ENCODE measurements around the gene FCRL6. TPM values are rescaled to one million over a fixed set of nuclear protein-coding genes. Genes with fewer than 3 reads are reported as not detected.
A peak's percentile ranks its signal among the peaks of the same experiment; 100 is the strongest.

Gene FCRL6
- total RNA-seq, 6 experiments from 2014 or later: not detected

DNA sequence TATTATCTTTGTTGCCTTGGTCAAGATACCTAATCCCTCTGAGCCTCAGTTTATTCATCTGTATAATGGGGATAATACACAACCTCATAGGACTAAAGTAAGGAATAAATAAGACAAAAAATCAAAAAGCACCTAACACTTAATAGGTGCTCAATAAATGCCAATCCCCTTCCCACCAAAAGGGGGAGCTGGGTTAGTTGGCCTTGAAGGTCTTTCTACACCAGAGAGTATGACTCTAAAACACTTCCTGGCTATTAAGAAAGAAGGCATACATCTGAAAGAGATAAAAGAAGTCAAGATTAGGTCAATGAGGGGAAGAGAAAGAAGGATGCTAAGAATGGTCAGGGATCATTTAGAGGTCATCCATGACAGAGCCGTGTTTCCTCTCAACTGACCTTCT, 49.2 kb downstream of the FCRL6 start:
- Mint-ChIP-seq H3K36me3 (ENCODE audit: low read depth) (0 out of 2 replicates have a peak, but pooled peaks cover 4% of the 10 kb centered on the region), H3K4me1 (ENCODE audit: low read depth) (peaks cover 76% of the 10 kb centered on the region), H3K27ac (peak overlapping the region; percentile 48), H3K9me3 (peaks cover 4% of the 10 kb centered on the region; the same call in 1 of the 2 replicates), H3K27me3 (ENCODE audit: insufficient read depth) (peaks cover 6% of the 10 kb centered on the region), H3K4me3 (no peak overlapping the region)
- DNase-seq: no peak
- TF ChIP-seq, protein P1, sequence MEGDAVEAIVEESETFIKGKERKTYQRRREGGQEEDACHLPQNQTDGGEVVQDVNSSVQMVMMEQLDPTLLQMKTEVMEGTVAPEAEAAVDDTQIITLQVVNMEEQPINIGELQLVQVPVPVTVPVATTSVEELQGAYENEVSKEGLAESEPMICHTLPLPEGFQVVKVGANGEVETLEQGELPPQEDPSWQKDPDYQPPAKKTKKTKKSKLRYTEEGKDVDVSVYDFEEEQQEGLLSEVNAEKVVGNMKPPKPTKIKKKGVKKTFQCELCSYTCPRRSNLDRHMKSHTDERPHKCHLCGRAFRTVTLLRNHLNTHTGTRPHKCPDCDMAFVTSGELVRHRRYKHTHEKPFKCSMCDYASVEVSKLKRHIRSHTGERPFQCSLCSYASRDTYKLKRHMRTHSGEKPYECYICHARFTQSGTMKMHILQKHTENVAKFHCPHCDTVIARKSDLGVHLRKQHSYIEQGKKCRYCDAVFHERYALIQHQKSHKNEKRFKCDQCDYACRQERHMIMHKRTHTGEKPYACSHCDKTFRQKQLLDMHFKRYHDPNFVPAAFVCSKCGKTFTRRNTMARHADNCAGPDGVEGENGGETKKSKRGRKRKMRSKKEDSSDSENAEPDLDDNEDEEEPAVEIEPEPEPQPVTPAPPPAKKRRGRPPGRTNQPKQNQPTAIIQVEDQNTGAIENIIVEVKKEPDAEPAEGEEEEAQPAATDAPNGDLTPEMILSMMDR (IDR thresholded peaks at IDR 0.05): no peak; the same call in 1 of the 2 replicates

DNA sequence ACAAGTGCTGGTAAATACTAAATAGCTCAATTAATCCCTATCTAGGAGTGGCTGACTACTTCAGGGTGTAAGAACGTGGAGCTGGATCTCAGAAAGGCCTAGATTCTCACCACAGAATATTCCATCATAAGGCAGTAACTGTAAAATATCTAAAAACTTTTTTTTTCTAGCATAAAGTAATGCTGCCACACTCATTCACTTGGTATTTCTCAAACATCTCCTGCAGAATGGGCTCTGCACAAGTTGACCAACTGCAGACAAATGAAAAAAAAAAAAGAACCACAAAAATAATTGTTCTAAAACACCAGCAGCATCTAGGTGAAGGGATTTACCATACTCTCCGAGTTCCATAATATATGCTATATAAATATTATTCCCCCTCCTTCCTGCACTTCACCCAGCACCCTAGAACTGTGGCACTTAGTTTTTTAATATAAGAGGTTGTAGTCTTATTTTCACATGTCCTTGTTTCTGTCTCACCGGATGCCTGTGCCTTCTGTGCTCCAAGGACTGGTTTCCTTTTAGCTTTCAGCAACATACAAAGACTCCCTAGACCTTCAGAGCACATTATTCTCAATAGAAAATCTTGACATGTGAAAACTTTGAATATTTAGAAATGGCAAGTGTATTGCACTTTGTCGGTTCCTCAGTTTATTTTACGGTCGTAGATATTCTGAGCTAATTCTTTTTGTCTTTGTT, 51.4 kb downstream of the FCRL6 start:
- Mint-ChIP-seq H3K4me3 (peak overlapping the region; percentile 87), H3K36me3 (ENCODE audit: low read depth) (no peaks in the 10 kb centered on the region), H3K27ac (peak overlapping the region; percentile 95), H3K27me3 (ENCODE audit: insufficient read depth) (peaks cover 5% of the 10 kb centered on the region), H3K9me3 (no peaks in the 10 kb centered on the region), H3K4me1 (ENCODE audit: low read depth) (peaks cover 64% of the 10 kb centered on the region)
- peak; percentile 59 for DNase-seq
- TF ChIP-seq, protein P1 (IDR thresholded peaks at IDR 0.05): no peak

DNA sequence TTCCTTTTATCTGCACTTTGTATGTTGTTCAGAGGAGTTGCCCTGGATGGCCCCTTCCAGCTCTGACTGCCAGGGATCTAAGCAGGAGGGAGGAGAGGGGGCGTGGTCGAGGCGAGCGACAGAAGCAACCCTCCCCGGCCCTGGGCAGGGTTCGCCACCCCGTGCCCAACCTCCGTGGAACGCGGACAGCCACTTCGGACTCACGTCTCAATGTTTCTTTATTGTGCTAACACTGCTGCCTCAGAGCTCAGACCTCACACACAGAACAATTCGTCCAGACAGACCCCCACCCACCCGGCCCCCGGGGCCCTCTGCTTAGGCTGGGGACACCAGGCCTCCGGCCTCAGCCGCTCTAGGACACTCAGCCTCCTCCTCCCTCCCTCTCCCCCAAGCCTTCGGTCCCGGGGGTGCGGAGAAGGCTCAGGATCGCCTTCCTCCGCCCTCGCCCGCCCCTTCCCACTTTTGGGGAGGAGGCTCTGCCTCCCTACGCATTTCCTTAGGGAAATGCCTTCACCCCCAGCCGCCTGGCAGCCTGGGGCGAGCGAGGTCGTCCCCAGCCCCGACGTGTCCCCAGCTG, 52.0 kb downstream of the FCRL6 start:
- peak overlapping the region; percentile 95 for H3K27ac Mint-ChIP-seq
- H3K4me3 Mint-ChIP-seq: peak overlapping the region; percentile 87
- no peaks in the 10 kb centered on the region for H3K9me3 Mint-ChIP-seq
- H3K27me3 Mint-ChIP-seq (ENCODE audit: insufficient read depth): peaks cover 3% of the 10 kb centered on the region
- TF ChIP-seq, protein P1 (IDR thresholded peaks at IDR 0.05): no peak
- DNase-seq: no peak
- no peaks in the 10 kb centered on the region for H3K36me3 Mint-ChIP-seq (ENCODE audit: low read depth)
- H3K4me1 Mint-ChIP-seq (ENCODE audit: low read depth): peaks cover 57% of the 10 kb centered on the region

DNA sequence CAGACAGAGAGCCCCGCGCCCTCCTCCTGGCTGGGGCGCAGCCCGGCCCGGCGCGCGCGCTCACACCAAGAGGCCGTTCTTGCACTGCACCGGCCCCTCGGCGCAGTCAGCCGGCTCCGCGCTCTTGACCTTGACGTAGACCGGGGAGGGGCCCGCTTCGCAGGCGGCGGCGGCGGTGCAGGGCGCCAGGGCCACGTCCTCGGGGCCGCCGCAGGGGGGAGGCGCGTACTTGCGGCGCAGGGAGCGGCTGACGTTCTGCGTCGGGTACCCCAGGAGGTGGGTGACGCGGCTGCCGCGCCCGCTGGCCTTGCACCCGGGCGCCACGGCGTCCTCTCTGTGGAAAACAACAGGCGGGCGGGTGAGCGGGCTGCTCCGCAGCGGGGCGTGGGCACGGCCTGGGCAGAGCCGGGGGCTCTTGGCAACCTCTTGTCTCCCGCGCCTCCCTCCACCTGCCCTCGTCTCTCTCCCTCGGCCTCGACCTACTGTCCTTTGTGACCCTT, 52.6 kb downstream of the FCRL6 start:
- H3K4me1 Mint-ChIP-seq (ENCODE audit: low read depth): peaks cover 52% of the 10 kb centered on the region
- DNase-seq: peak; percentile 71
- peak overlapping the region; percentile 95 for H3K27ac Mint-ChIP-seq
- H3K4me3 Mint-ChIP-seq: peak overlapping the region; percentile 90
- H3K27me3 Mint-ChIP-seq (ENCODE audit: insufficient read depth): peaks cover 3% of the 10 kb centered on the region
- no peaks in the 10 kb centered on the region for H3K36me3 Mint-ChIP-seq (ENCODE audit: low read depth)
- TF ChIP-seq, protein P1 (IDR thresholded peaks at IDR 0.05): no peak; the same call in 1 of the 2 replicates
- H3K9me3 Mint-ChIP-seq: no peaks in the 10 kb centered on the region

DNA sequence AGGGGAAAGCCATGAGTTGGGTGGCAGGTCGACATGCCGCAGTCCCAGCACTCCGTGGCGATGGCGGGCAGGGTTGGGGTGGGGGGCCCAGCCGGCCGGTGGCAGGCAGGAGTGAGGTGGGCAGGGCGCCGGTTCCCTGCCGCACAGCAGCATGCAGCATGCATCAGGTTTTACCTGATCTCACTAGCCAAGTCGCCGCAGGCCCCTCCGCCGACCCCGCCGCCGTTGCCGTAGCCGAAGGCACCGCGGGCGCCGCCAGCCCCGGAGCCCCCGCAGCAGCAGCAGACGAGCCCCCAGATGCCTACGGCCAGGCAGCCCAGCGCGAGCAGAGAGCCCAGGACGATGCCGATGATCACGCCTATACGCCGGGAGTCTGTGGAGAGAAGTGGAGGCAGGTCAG, 53.5 kb downstream of the FCRL6 start:
- H3K9me3 Mint-ChIP-seq: no peaks in the 10 kb centered on the region
- H3K27ac Mint-ChIP-seq: peak overlapping the region; percentile 90; the same call in 1 of the 2 replicates
- H3K4me1 Mint-ChIP-seq (ENCODE audit: low read depth): peaks cover 52% of the 10 kb centered on the region
- no peaks in the 10 kb centered on the region for H3K36me3 Mint-ChIP-seq (ENCODE audit: low read depth)
- H3K4me3 Mint-ChIP-seq: no peak overlapping the region
- peaks cover 3% of the 10 kb centered on the region for H3K27me3 Mint-ChIP-seq (ENCODE audit: insufficient read depth)
- DNase-seq: no peak
- TF ChIP-seq, protein P1 (IDR thresholded peaks at IDR 0.05): no peak
